Measurements from ENCODE around the gene NSRP1. TPM values are rescaled to one million over a fixed set of nuclear protein-coding genes. Genes with fewer than 3 reads are reported as not detected.

Gene NSRP1
- total and polyA plus RNA-seq, 2 of the 4 experiments (the other 2 are of a cell fraction), result 3.4 to 14.2 TPM

DNA sequence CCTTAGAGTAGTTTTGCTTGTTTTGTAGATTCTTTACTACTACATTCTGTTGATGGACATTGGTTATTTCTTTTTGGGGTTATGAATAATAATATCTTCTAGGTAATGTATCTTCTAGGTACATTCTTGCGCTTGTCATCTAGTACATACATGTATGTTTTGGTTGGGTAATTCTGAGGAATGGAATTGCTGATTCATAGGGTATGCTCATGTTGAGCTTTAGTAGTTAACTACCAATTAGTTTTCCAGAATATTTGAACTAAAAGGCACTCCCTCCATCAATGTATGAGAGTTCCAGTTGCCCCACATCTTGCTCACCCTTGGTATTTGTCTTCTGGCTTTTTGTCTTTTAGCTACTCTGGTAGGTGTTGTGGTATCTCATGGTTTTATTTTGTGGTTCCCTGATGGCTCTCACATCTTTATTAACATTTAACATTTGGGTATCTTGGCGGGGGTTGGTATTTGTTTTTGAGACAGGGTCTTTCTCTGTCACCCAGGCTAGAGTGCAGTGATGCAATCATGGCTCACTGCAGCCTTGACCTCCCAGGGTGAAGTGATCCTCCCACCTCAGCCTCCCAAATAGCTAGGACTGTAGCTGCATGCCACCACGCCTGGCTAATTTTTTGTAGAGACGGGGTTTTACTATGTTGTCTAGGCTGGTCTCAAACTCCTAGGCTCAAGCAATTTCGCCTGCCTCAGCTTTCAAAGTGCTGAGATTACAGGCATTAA is 71.8 kb downstream of the NSRP1 start:
- Histone ChIP-seq H2BK15ac (ENCODE audit: low read depth, low read length) (no peak overlapping the region), H3K23ac (ENCODE audit: low read depth, low read length) (no peak overlapping the region), H3K14ac (replicated peaks; ENCODE audit: low read depth, low read length) (no peak overlapping the region), H2BK120ac (ENCODE audit: low read depth, low read length) (no peak overlapping the region), H4K5ac (ENCODE audit: low read depth, low read length) (no peak overlapping the region), H2AFZ (replicated peaks; ENCODE audit: low read length, poor library complexity) (no peak overlapping the region), H3K27me3 (ENCODE audit: control insufficient read depth, insufficient read depth, low read length) (no peaks in the 10 kb centered on the region), H3K9me3 (ENCODE audit: control insufficient read depth, insufficient read depth, low read length) (no peaks in the 10 kb centered on the region), H3K4ac (ENCODE audit: low read depth, low read length) (no peak overlapping the region), H2BK5ac (ENCODE audit: low read depth, low read length, poor library complexity, severe bottlenecking) (no peak overlapping the region), H3K18ac (ENCODE audit: low read depth, low read length) (no peak overlapping the region), H3K79me1 (ENCODE audit: low read depth in 1 of 2, low read length in 2 of 2) (peaks cover 0 to 3% of the 10 kb centered on the region in 2 experiments; a peak in 1 of 4 replicates), H4K91ac (ENCODE audit: insufficient read depth, low read depth, low read length) (no peak overlapping the region), H3K4me2 (ENCODE audit: low read depth, low read length) (no peak overlapping the region), H3K27ac (ENCODE audit: insufficient read depth, low read length) (no peak overlapping the region), H3K56ac (ENCODE audit: extremely low read depth, insufficient read depth, low read length) (no peak overlapping the region), H3K4me1 (ENCODE audit: control insufficient read depth, insufficient read depth, low read length) (no peaks in the 10 kb centered on the region), H2BK20ac (ENCODE audit: low read depth, low read length) (no peak overlapping the region), H3K4me3 (ENCODE audit: insufficient read depth, low read depth, low read length) (no peak overlapping the region), H2AK9ac (replicated peaks; ENCODE audit: low read depth, low read length, poor library complexity) (no peak overlapping the region), H3K9me1 (ENCODE audit: insufficient read depth, low read length) (peaks cover 3% of the 10 kb centered on the region; the same call in 1 of the 2 replicates), H4K20me1 (ENCODE audit: insufficient read depth, low read length) (no peaks in the 10 kb centered on the region), H3K9ac (ENCODE audit: low read depth, low read length) (no peak overlapping the region), H2AK5ac (ENCODE audit: low read depth, low read length) (no peak overlapping the region), H4K8ac (ENCODE audit: low read depth in 2 of 2, low read length in 2 of 2) (no peak overlapping the region), H3K36me3 (ENCODE audit: control insufficient read depth, insufficient read depth, low read length) (peaks cover 12% of the 10 kb centered on the region)
- in situ Hi-C loops (cut with MboI; ENCODE audit: low sequenced_read_pairs), result no loop called here
- ChIA-PET CTCF (no interaction called here), POLR2A (ENCODE audit: unreplicated experiment) (no interaction called here)
- no TSS peak for BruUV-seq (replicated peaks)
- dilution Hi-C loops (cut with HindIII; ENCODE audit: low sequenced_read_pairs, unreplicated experiment), result no loop called here
- TF ChIP-seq CTCF (conservative IDR thresholded peaks at IDR 0.05; ENCODE audit: low read depth, low read length) (no peak), CHD1 (IDR thresholded peaks at IDR 0.05; ENCODE audit: low read depth, low read length) (no peak), NFE2L2 (IDR thresholded peaks at IDR 0.05; ENCODE audit: low read depth, low read length) (no peak), RCOR1 (IDR thresholded peaks at IDR 0.05; ENCODE audit: insufficient replicate concordance, low read length) (no peak), FOS (IDR thresholded peaks at IDR 0.05; ENCODE audit: low read depth, low read length) (no peak), MAFK (IDR thresholded peaks at IDR 0.05; ENCODE audit: low read depth, low read length) (no peak), MXI1 (IDR thresholded peaks at IDR 0.05; ENCODE audit: borderline replicate concordance, low read depth, low read length) (no peak), RFX5 (IDR thresholded peaks at IDR 0.05; ENCODE audit: low read depth, low read length) (no peak), MAZ (IDR thresholded peaks at IDR 0.05; ENCODE audit: borderline replicate concordance, low read depth, low read length) (no peak), ELK1 (IDR thresholded peaks at IDR 0.05; ENCODE audit: borderline replicate concordance, low read depth, low read length) (no peak), POLR2A (IDR thresholded peaks at IDR 0.05; ENCODE audit: low read depth, low read length) (no peak), BHLHE40 (IDR thresholded peaks at IDR 0.05; ENCODE audit: low read depth, low read length) (no peak), RAD21 (IDR thresholded peaks at IDR 0.05; ENCODE audit: low read length) (no peak), SMC3 (IDR thresholded peaks at IDR 0.05; ENCODE audit: low read depth, low read length) (no peak), CEBPB (IDR thresholded peaks at IDR 0.05; ENCODE audit: low read depth, low read length) (no peak)
- TF ChIP-seq, protein P1, sequence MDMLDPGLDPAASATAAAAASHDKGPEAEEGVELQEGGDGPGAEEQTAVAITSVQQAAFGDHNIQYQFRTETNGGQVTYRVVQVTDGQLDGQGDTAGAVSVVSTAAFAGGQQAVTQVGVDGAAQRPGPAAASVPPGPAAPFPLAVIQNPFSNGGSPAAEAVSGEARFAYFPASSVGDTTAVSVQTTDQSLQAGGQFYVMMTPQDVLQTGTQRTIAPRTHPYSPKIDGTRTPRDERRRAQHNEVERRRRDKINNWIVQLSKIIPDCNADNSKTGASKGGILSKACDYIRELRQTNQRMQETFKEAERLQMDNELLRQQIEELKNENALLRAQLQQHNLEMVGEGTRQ (IDR thresholded peaks at IDR 0.05; ENCODE audit: low read depth, low read length), result no peak
- intact Hi-C loops (cut with micrococcal nuclease), result loop anchor here (5.0 kb wide), 1 partner anchor 84 kb away; no protein-coding TSS in a partner anchor
- no peak for DNase-seq
- no CpG with 5 or more reads among the region's 5 CpGs for WGBS, 2 experiments (ENCODE audit: extremely low coverage in 2 of 2, insufficient read length in 1 of 2)
- ATAC-seq (ENCODE audit: low read depth), result no peak

Data from IMR-90 (cell line).